Panc1 (cell line): Measurements from ENCODE around the gene RAB12.

ENCODE experiments used
- CTCF ChIP-seq: fragments of 450-650 bp; IDR thresholded peaks from 2 replicates; pipeline ENCODE4 v1.5.1; 2017; ENCODE audit warnings: mild to moderate bottlenecking
- POLR2AphosphoS5 ChIP-seq: IDR thresholded peaks from 2 replicates; pipeline ENCODE4 v1.6.1; 2012; ENCODE audit warnings: mild to moderate bottlenecking, low read depth, low read length, moderate library complexity
- TCF7L2 ChIP-seq: IDR thresholded peaks from 2 replicates; pipeline ENCODE4 v1.6.1; 2011; ENCODE audit warnings: mild to moderate bottlenecking, low read depth, low read length, inconsistent platforms

DNA sequence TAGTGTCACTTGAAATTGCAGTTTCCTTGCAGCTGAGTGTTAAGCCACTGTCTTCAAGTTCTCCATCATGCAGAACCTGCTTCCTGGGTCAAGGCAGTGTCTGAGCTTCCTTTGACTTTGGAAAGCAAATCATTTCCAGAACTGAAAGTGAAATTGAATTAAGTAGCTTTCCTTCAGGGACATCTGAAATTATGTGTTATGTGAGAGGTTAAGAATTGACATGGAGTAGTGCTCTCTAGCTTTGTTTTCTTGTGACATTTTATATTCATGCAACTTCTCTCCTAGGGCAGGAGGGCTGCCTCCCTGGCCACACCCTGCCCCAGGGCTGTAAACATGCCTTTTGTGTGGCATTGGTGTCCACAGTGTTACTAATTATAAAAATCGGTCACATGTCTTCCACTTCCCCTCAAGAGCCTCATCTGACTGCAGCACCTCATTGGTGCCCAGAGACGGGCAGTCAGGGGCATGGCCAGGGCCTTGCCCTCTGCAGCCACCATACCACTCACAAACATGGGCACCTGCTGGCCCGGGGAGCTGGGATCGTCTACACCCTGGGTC is 14.4 kb downstream of the RAB12 start:
- TF ChIP-seq CTCF (no peak), POLR2AphosphoS5 (no peak), TCF7L2 (no peak)
